HG02759 (cell line): ENCODE measurements around the gene SETDB2.

Source experiments
- ATAC-seq: cut with Tn5 transposase; IDR thresholded peaks from one replicate; pipeline ENCODE4 v1.9.1; 2021; ENCODE audit warnings: mild to moderate bottlenecking, moderate library complexity; ENCODE audit not compliant: unreplicated experiment

Gene SETDB2

GRCh38 chr13:49528161-49528560, 84.1 kb downstream of the SETDB2 start:
- no peak for ATAC-seq

- ATAC-seq, result peak; percentile 78
Measured at GRCh38 chr13:49530457-49530856, 86.4 kb downstream of the SETDB2 start.

GRCh38 chr13:49532593-49532992, 88.5 kb downstream of the SETDB2 start:
- ATAC-seq, result no peak

GRCh38 chr13:49533011-49533410, 88.9 kb downstream of the SETDB2 start:
- no peak for ATAC-seq

GRCh38 chr13:49533591-49534269, 89.7 kb downstream of the SETDB2 start:
- ATAC-seq, result no peak

GRCh38 chr13:49536144-49536873, 92.2 kb downstream of the SETDB2 start:
- ATAC-seq, result peak; percentile 64

GRCh38 chr13:49538404-49538803, 94.3 kb downstream of the SETDB2 start:
- no peak for ATAC-seq

GRCh38 chr13:49539313-49539712, 95.2 kb downstream of the SETDB2 start:
- ATAC-seq, result no peak

- no peak for ATAC-seq
Measured at GRCh38 chr13:49539746-49540145, 95.7 kb downstream of the SETDB2 start.

GRCh38 chr13:49540552-49540951, 96.5 kb downstream of the SETDB2 start:
- ATAC-seq, result no peak

GRCh38 chr13:49543656-49544055, 99.6 kb downstream of the SETDB2 start:
- ATAC-seq, result no peak
